ENCODE measurements around the gene CNN3.
"Not testable (repeated sequence)": the region's sequence is repeated elsewhere in the genome, so short reads cannot be mapped to it uniquely, and the experiment has no call there.

The CNN3 gene

DNA sequence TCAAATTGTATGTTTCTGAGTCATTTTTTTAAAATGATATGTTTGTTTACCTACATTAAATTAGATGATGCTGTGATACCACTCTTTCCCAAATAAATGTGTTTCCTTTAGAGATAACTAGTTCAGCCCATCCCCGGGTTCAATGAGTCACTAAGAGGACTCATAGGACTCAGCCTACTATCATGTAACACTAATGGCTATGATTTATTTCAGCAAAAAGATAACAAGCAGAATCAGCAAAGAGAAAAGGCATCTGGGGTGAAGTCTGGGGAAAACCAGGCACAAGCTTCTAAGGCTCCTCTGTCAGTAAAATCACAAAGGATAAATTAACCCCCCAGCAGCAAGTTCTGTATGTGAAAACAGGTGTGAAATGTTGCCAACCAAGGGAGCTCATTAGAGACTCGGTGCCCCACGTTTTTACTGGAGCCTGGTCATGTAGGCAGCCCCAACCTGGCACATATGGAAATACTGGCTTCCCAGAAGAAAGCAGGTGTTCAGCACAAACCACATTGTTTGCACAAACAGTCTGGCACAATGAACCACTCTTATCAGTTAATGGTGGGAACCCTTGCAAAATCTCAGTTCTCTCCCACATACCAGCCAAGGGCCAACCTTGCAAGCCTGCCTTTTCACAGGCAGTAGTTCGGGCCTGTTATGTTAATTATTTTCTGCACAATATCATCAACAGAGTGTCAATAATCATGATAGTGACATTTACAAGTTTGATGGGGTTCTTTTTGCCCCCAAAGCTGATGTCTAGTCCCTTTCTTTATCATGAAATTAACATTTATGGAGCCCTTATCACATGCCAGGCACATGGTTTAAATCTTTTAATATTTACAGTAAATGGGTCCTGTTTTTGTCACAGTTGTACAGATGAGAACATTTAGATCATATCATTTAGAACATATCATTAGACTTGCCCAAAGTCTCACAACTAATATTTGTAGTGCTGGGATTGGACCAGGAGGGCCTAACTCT lies 23.1 kb upstream of the CNN3 start:
- DNase-seq (ENCODE audit: low read depth), result no peak

GRCh38 chr1:94947437-94947836 lies 20.5 kb upstream of the CNN3 start:
- DNase-seq (ENCODE audit: low read depth), result no peak

- no peak for DNase-seq (ENCODE audit: low read depth)
Observed at GRCh38 chr1:94946886-94947285, 20.0 kb upstream of the CNN3 start.

DNA sequence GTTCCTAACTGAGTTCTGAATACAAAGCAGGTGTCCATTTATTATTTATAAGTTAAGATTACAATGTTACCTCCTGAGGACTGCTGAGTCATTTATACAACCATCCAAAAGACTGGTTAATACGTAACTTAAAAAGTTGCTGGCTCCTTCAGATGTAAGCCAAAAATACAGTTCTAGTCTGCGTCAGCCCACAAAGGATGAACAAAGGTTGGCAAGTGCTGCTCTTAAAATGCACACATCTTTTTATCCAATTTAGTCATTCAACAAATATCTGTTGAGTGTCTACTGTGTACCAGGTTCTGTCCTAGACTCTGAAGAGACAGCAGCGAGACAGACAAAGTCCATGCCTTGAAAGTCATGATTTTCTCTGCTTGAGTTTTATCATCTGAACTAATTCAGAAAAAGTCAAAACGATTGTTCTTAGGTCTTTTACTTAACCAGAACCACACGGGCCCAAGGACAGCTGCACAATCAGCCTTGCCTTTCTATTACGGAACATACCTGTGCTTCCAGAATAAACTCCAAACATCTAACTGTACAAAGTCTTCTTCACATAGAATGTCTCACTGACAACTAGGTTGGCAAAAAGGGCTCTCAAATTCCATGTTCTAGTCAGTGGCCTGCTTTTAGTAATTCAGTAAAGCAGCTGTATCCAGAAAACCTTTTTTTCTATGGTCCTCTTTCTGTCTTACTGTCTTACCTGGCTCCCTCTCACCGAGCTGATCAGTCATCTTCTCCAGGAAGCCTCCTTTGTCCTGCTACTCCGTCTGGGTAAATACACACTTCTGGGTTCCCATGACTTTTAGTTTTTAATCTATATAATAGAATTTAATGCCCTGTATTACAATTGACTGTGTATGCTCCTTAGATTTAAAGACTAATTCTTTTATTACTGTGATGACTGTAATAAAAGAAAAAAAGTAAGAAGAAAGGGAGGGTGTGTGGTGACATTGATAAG lies 15.5 kb upstream of the CNN3 start:
- DNase-seq (ENCODE audit: low read depth), result no peak

DNA sequence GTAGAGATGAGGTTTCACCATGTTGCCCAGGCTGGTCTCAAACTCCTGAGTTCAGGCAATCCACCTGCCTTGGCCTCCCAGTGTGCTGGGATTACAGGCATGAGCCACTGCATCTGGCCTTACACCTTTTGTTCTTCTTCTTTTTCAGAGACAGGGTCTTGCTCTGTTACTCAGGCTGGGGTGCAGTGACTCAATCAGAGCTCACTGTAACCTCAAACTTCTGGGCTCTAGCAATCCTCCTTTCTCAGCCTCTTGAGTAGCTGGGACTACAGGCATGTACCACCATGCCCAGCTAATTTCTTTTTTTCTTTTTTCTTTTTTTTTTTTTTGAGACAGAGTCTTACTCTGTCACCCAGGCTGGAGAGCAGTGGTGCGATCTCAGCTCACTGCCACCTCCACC lies 14.6 kb upstream of the CNN3 start:
- not testable (repeated sequence) for DNase-seq (ENCODE audit: low read depth)

DNA sequence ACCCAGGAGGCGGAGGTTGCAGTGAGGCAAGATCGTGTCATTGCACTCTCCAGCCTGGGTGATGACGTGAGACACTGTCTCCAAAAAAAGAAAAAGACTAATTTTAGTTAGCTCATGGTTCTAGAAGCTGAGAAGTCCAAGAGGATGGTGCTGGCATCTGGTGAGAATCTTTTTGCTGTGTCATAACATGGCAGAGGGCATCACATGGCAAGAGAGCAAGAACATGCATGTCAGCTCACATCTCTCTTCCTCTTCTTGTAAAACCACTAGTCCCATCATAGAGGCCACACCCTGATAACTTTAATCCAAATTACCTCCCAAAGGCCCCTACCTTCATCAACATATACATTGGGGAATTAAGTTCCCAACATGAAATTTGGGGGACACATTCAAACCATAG lies 13.8 kb upstream of the CNN3 start:
- no peak for DNase-seq (ENCODE audit: low read depth)

DNA sequence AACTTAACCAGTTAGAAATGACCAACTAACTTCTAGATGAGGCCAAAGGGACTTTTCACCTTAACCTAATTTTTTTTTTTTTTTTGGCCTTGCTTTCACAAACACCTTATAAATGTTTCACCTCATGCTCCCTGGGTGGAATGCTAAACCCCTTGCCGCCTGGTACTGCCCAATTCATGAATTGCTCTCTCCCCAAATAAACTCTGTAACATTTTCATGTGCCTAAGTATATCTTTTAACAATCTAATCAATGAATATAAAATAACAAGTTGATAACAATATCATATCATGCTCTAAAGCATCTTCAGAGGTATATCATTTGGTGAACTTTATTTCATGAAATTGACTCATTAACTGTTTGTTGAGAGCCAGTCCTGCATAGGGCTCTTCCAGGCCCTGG lies 10.9 kb upstream of the CNN3 start:
- no peak for DNase-seq (ENCODE audit: low read depth)

DNA sequence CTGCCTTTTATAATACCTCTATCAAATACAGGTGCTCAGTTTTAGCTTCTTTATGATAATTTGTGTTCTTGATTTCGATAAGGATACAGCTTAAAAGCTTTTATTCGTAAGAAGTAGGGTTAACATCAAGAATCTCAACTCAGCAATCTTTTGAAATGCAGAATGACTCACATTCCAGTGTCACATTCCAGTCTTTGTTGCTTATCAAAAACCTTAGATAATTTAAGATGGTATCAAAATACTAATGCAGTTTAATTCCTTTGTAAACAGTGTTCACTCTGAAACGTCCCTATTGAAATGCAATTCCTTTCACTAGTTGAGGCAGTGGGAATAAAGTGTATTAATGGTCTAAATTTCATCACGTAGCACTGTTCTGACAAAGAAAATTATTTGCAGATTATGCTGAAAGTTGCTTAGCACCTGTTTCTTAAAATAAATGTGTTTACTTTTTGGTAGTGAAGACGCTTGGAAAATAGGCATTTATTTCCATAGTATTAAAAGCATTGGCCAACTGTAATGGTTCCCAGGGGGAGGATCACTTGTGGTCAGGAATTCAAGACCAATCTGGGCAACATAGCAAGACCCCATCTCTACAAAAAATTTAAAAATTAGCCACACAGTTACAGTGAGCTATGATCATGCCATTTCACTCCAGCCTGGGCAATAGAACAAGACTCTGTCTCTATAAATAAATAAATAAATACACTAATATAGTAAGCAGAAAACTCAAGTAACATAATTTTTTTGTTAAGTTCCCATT lies 10.1 kb upstream of the CNN3 start:
- DNase-seq (ENCODE audit: low read depth), result no peak

DNA sequence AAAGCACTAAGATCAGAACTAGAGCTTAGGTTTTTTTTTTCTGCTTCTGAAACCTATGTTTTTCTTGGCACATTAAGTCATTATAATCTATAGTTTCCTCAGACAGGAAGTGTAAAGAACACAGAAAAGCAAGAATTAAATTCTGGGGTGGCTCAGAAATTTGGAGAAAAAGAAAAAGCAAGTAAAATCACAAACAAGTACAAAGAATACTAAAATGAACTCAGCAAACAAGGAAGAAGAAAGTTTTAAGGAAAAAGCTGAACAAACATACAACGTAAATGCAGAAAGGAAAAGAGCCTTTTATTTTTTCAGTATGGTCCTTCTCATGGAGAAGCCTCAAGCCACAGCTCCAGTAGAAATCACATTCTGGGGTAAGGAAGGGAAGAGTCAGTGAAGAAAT lies 8.6 kb upstream of the CNN3 start:
- DNase-seq (ENCODE audit: low read depth), result no peak

GRCh38 chr1:94935034-94935433 lies 8.1 kb upstream of the CNN3 start:
- no peak for DNase-seq (ENCODE audit: low read depth)

DNA sequence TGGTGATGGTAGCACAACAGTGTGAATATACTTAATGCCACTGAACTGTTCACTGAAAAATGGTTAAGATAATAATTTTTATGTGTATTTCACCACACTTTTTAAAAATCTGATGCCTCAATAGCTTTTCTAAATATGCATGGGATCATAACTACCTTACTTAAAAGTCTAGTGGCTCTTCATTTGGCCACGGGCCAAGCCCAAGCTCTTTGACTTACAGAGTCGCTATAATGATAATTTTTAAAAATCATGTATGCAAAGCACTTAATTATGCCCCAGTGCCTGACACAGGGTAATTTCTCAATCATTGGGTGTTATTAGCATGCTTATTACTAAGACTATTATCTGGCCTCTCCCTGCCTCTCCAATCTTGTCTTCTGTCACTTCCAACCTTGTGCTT lies 7.6 kb upstream of the CNN3 start:
- DNase-seq (ENCODE audit: low read depth), result no peak

- no peak for DNase-seq (ENCODE audit: low read depth)
Observed at GRCh38 chr1:94931254-94931841, 4.4 kb upstream of the CNN3 start.

DNA sequence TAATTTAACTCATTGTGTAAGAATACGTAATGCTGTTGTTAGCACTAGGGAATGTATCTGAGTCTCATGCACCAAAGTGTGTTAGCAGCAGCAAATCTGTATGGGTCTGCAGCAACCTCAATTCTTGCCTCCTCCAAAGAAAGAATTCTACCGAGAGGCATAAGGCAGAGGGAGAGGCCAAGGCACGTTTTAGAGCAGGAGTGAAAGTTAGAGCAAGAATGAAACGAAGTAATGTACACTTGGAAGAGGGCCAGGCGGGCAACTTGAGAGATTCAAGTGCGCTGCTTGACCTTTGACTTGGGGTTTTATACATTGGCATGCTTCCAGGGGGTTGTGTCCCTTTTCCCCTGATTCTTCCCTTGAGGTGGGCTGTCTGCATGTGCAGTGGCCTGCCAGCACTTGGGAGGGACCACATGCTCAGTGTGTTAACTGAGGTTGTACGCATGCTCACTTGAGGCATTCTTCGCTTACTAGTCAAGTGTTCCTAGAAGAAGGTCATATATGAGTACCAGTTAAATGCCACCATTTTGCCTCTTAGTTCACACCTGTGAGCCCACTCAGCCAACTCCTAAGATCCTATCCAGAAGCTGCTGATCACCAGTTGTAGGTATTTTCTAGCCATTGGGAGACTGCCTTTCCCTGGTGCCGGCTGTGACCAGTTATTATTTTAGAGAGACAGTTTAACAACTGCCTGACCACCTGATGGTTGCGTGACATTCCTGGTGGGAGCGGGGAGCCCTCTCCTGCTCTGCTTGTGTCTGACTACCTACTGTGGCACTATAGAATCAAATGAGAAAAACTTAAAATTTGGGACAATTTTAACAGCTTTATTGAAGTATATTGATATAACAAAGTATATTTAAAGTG lies 2.7 kb upstream of the CNN3 start:
- DNase-seq (ENCODE audit: low read depth), result no peak

DNA sequence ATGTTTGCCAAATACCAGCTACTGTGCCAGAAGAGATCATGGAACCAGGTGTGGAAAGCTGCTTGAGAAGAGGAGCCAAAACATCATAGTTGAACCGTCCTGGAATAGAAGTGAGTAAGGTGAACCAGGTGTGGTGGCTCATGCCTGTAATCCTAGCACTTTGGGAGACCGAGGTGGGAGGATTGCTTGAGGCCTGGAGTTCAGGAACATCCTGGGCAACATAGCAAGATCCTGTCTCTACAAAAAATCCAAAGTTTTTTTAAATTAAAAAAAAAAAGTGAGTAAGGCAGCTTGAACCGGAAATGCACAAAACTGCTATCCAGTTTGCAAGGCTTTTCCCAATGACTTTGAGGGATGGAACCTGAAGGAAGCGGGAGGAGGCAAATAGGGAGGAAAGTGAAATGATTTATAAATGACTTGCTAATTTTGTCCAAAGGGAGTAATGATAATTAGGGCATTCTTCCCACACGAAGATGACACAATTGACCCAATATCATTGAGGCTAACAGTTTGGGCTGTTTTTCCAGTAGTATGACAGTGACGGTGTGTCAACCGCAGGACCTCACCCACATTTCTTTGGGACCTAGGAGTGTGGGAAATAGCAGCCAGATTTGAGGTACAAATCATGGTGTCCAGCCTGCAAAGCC lies 1.5 kb upstream of the CNN3 start:
- DNase-seq (ENCODE audit: low read depth), result no peak

DNA sequence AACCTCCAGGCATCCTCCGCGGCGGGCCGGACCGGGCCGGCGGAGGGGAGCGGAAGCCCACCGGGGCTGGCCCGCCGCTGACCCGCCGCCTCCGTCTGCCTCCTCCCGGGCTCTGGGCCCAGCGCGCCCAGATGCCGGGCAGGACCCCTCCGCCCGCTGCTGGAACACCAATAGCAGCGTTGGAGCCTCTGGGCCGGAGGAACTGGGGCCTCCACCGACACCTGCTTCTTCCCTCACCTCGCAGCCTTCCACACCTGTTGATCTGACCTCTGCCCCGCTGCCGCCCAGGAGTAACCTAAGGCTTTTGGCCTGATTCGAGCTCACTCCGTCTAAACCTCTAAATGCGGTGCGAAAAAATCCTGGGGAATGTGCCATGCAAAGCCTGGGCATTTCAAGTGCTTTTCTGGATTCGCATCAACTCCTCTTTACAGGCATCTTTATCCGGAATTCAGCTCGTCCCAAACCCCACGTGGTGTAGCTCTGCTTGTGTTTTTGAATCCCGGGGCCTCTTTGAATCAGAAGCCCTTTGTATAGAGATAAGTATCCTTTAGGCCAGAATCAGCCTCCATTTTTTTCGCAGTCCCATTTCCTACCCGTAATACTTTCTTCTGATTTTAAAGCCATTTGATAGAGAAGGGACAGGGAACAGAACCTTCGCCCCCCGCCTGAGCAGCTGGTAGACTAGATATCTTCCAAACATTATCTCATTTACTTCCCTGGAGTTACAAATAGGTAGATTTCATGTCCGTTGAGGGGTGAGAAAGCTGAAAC lies 680 bp upstream of the CNN3 start:
- no peak for DNase-seq (ENCODE audit: low read depth)

GRCh38 chr1:94926126-94926914 lies 590 bp downstream of the CNN3 start:
- no peak for DNase-seq (ENCODE audit: low read depth)

GRCh38 chr1:94925561-94926125 lies 1.3 kb downstream of the CNN3 start:
- no peak for DNase-seq (ENCODE audit: low read depth)

DNA sequence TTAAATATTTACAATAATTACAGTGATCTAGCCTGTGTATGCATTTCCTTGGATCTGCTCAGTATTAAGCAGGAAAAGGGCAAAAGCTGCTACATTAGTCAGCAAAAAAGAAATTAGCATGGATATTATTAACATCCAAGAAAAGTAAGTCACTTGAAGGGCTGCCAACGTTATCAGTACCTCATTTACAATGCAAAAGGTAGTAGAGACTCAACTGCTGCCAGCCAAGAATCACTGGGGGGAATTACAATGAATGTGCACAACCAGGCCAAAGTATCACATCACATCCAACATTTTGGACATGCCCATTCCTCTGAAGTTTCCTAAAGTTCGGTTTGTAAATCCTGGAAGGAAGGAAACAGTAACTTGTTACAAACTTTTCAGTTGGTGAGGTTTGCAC lies 1.9 kb downstream of the CNN3 start:
- DNase-seq (ENCODE audit: low read depth), result no peak
